ENCODE results near the gene SMAD7. TPM values are rescaled to one million over a fixed set of nuclear protein-coding genes. Genes with fewer than 3 reads are reported as not detected.
A peak's percentile ranks its signal among the peaks of the same experiment; 100 is the strongest.

The SMAD7 gene
- total and polyA plus RNA-seq, 2 experiments from 2014 or later, result 6.8 to 51.7 TPM

GRCh38 chr18:48897531-48897930 lies 53.2 kb downstream of the SMAD7 start:
- in situ Hi-C loops (cut with MboI), result no loop called here
- WGBS, 2 experiments (ENCODE audit: low coverage in 1 of 2, low lambda C conversion rate in 2 of 2, missing lambda C conversion rate in 2 of 2), result 68 to 70% methylated on average over 5 of the region's 5 CpGs
- peak; percentile 51 for DNase-seq

GRCh38 chr18:48896875-48897511 lies 53.8 kb downstream of the SMAD7 start:
- Histone ChIP-seq H3K9ac (0 out of 2 replicates have a peak overlapping the region, but pooled peaks have one; percentile 19), H4K20me1 (ENCODE audit: insufficient read depth) (no peaks in the 10 kb centered on the region), H2AFZ (peak overlapping the region; percentile 25; the same call in 1 of the 2 replicates), H3K9me2 (ENCODE audit: insufficient read depth) (no peaks in the 10 kb centered on the region), H3K4me3 (no peak overlapping the region), H3F3A (ENCODE audit: insufficient read depth) (peaks cover 18% of the 10 kb centered on the region), H3K4me2 (ENCODE audit: unreplicated experiment) (no peak overlapping the region), H3K79me2 (ENCODE audit: insufficient read depth) (no peaks in the 10 kb centered on the region), H3K36me3 (ENCODE audit: low read depth) (no peaks in the 10 kb centered on the region), H3K9me3 (ENCODE audit: low read depth) (no peaks in the 10 kb centered on the region), H3K27ac (peak overlapping the region; percentile 12; the same call in 1 of the 2 replicates), H3K4me1 (ENCODE audit: insufficient read depth) (peaks cover 17% of the 10 kb centered on the region), H3K27me3 (replicated peaks; ENCODE audit: insufficient read depth) (no peaks in the 10 kb centered on the region)
- TF ChIP-seq EZH2 (IDR thresholded peaks at IDR 0.05; ENCODE audit: insufficient read depth, poor library complexity, severe bottlenecking) (no peak), EZH2phosphoT487 (IDR thresholded peaks at IDR 0.05; ENCODE audit: insufficient read depth, low read depth) (no peak)
- 90 to 93% methylated on average over 8 to 9 of the region's 9 CpGs for WGBS, 2 experiments (ENCODE audit: low coverage in 1 of 2, low lambda C conversion rate in 2 of 2, missing lambda C conversion rate in 2 of 2)
- DNase-seq, result peak; percentile 63
- in situ Hi-C loops (cut with MboI), result no loop called here

More at GRCh38 chr18:48897531-48897930, 53.2 kb downstream of the SMAD7 start:
- no peaks in the 10 kb centered on the region for H3K79me2 ChIP-seq (ENCODE audit: insufficient read depth)
- H3K9me3 ChIP-seq (ENCODE audit: low read depth), result no peaks in the 10 kb centered on the region
- H3K27me3 ChIP-seq (replicated peaks; ENCODE audit: insufficient read depth), result no peaks in the 10 kb centered on the region
- H3K4me1 ChIP-seq (ENCODE audit: insufficient read depth), result peaks cover 23% of the 10 kb centered on the region
- peak overlapping the region; percentile 12; the same call in 1 of the 2 replicates for H3K27ac ChIP-seq
- H3F3A ChIP-seq (ENCODE audit: insufficient read depth), result peaks cover 18% of the 10 kb centered on the region
- no peak for TF ChIP-seq EZH2 (IDR thresholded peaks at IDR 0.05; ENCODE audit: insufficient read depth, poor library complexity, severe bottlenecking)
- no peak for TF ChIP-seq EZH2phosphoT487 (IDR thresholded peaks at IDR 0.05; ENCODE audit: insufficient read depth, low read depth)
- H3K4me2 ChIP-seq (ENCODE audit: unreplicated experiment), result no peak overlapping the region
- H3K9ac ChIP-seq, result 0 out of 2 replicates have a peak overlapping the region, but pooled peaks have one; percentile 19
- H4K20me1 ChIP-seq (ENCODE audit: insufficient read depth), result no peaks in the 10 kb centered on the region
- no peaks in the 10 kb centered on the region for H3K36me3 ChIP-seq (ENCODE audit: low read depth)
- H3K4me3 ChIP-seq, result no peak overlapping the region
- H2AFZ ChIP-seq, result peak overlapping the region; percentile 25
- no peaks in the 10 kb centered on the region for H3K9me2 ChIP-seq (ENCODE audit: insufficient read depth)

DNA sequence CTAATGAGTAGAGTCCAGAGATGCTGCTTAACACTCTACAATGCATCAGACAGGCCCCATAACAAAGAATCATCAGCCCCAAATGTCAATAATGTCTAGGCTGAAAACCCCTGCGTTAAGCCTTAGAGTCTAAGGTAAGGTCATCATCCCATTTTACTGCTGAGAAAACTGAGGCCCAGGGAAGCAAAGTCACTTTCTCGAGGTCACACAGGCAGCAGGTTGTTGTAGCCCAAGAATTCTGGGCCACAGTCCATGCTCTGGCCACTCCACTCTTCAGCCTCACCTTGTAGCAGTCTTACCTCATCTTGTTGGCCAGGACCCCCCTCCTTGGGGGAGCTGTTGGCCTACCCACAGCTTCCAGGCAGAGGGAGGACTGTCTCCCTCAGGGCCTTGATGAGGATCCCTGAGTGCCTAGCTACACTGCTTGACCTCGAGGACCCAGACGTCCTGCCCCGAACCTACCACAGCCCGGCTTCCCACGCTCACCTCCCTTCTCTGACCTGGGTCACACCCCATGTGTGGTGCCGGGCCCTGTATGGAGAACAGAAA lies 54.4 kb downstream of the SMAD7 start:
- Histone ChIP-seq H3K4me1 (ENCODE audit: insufficient read depth) (peaks cover 12% of the 10 kb centered on the region; the same call in 1 of the 2 replicates), H3K9ac (no peak overlapping the region), H2AFZ (no peak overlapping the region), H3F3A (ENCODE audit: insufficient read depth) (peaks cover 18% of the 10 kb centered on the region), H3K4me2 (ENCODE audit: unreplicated experiment) (no peak overlapping the region), H4K20me1 (ENCODE audit: insufficient read depth) (no peaks in the 10 kb centered on the region), H3K9me3 (ENCODE audit: low read depth) (no peaks in the 10 kb centered on the region), H3K27ac (no peak overlapping the region), H3K79me2 (ENCODE audit: insufficient read depth) (no peaks in the 10 kb centered on the region), H3K9me2 (ENCODE audit: insufficient read depth) (no peaks in the 10 kb centered on the region), H3K36me3 (ENCODE audit: low read depth) (no peaks in the 10 kb centered on the region), H3K27me3 (replicated peaks; ENCODE audit: insufficient read depth) (no peaks in the 10 kb centered on the region), H3K4me3 (no peak overlapping the region)
- in situ Hi-C loops (cut with MboI), result no loop called here
- 94 to 95% methylated on average over 8 of the region's 8 CpGs for WGBS, 2 experiments (ENCODE audit: low coverage in 1 of 2, low lambda C conversion rate in 2 of 2, missing lambda C conversion rate in 2 of 2)
- no peak for DNase-seq
- TF ChIP-seq EZH2 (IDR thresholded peaks at IDR 0.05; ENCODE audit: insufficient read depth, poor library complexity, severe bottlenecking) (no peak), EZH2phosphoT487 (IDR thresholded peaks at IDR 0.05; ENCODE audit: insufficient read depth, low read depth) (no peak)

GRCh38 chr18:48894799-48895346 lies 55.9 kb downstream of the SMAD7 start:
- H3F3A ChIP-seq (ENCODE audit: insufficient read depth), result 0 out of 2 replicates have a peak, but pooled peaks cover 7% of the 10 kb centered on the region

More at GRCh38 chr18:48894799-48895346, 55.9 kb downstream of the SMAD7 start:
- Histone ChIP-seq H4K20me1 (ENCODE audit: insufficient read depth) (no peaks in the 10 kb centered on the region), H3K4me2 (ENCODE audit: unreplicated experiment) (no peak overlapping the region), H3K9me3 (ENCODE audit: low read depth) (no peaks in the 10 kb centered on the region), H3K9me2 (ENCODE audit: insufficient read depth) (no peaks in the 10 kb centered on the region), H3K4me1 (ENCODE audit: insufficient read depth) (0 out of 2 replicates have a peak, but pooled peaks cover 12% of the 10 kb centered on the region), H3K27me3 (replicated peaks; ENCODE audit: insufficient read depth) (no peaks in the 10 kb centered on the region), H3K79me2 (ENCODE audit: insufficient read depth) (no peaks in the 10 kb centered on the region), H2AFZ (no peak overlapping the region), H3K4me3 (no peak overlapping the region), H3K9ac (no peak overlapping the region), H3K27ac (no peak overlapping the region), H3K36me3 (ENCODE audit: low read depth) (no peaks in the 10 kb centered on the region)
- 67 to 82% methylated on average over 5 of the region's 5 CpGs for WGBS, 2 experiments (ENCODE audit: low coverage in 1 of 2, low lambda C conversion rate in 2 of 2, missing lambda C conversion rate in 2 of 2)
- DNase-seq, result no peak
- in situ Hi-C loops (cut with MboI), result no loop called here
- TF ChIP-seq EZH2phosphoT487 (IDR thresholded peaks at IDR 0.05; ENCODE audit: insufficient read depth, low read depth) (no peak), EZH2 (IDR thresholded peaks at IDR 0.05; ENCODE audit: insufficient read depth, poor library complexity, severe bottlenecking) (no peak)

All from GM23248 (cell line).